Heart left ventricle (tissue), 13 donors: ENCODE results near the gene BRMS1L.

Source experiments
- POLR2A ChIP-seq, 2 donors: fragments of 450-650 bp; IDR thresholded peaks; one replicate each; pipeline ENCODE4 v1.6.1; 2017; ENCODE audit warnings: antibody characterized with exemption in 2 of 2, mild to moderate bottlenecking in 2 of 2, moderate library complexity in 2 of 2
- TF ChIP-seq, protein P1 (sequence below), 12 donors: fragments of 200-600 bp; sonication (generic) in 4 of 12; IDR thresholded peaks; one replicate each; pipeline versions ENCODE4 v1.5.0 to v1.8.0; 2018 to 2022; ENCODE audit warnings: antibody characterized with exemption in 12 of 12, mild to moderate bottlenecking in 5 of 12
- donor health status: ischemic (EF 13 %, LVEDD 7.1; RV severe dilation, severe dysfunction).
- donor health status: DM: no; HTN: yes; CAD: no.
- donor health status: DM: no; HTN: no; CAD: no.
- donor health status: ischemic (EF 25% LVEDD 6.9; RV normal size, moderate dysfunction).
- donor health status: ischemic (EF 25% LVEDD 5.7; RV mildly dilated, moderate dysfunction).
- donor health status: ischemic (EF 35%, LVEDD 5.7; RV mildly dilated, moderate dysfunction).
- donor health status: nonischemic (EF 11% LVEDD 7.7; RV severe dilation, severe dysfunction).
- donor health status: DM: yes; HTN: yes; CAD: no.
- donor health status: PGD.
- donor health status: ischemic (EF 29% LVEDD 5.4; RV normal size, mild dysfunction).
- donor health status: nonischemic (EF 23%, LVEDD 6.1; RV moderate dilation, normal function).

DNA sequence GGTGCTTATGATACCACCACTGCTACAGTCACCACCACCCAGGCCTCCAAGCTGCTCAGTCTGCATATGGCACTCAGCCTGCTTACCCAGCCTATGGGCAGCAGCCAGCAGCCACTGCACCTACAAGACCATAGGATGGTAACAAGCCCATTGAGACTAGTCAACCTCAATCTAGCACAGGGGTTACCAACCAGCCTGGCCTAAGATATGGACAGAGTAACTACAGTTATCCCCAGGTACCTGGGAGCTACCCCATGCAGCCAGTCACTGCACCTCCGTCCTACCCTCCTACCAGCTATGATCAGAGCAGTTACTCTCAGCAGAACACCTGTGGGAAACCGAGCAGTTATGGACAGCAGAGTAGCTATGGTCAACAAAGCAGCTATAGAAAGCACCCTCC lies 55.1 kb downstream of the BRMS1L start:
- TF ChIP-seq POLR2A (IDR thresholded peaks at IDR 0.05) = no peak
- TF ChIP-seq, protein P1, sequence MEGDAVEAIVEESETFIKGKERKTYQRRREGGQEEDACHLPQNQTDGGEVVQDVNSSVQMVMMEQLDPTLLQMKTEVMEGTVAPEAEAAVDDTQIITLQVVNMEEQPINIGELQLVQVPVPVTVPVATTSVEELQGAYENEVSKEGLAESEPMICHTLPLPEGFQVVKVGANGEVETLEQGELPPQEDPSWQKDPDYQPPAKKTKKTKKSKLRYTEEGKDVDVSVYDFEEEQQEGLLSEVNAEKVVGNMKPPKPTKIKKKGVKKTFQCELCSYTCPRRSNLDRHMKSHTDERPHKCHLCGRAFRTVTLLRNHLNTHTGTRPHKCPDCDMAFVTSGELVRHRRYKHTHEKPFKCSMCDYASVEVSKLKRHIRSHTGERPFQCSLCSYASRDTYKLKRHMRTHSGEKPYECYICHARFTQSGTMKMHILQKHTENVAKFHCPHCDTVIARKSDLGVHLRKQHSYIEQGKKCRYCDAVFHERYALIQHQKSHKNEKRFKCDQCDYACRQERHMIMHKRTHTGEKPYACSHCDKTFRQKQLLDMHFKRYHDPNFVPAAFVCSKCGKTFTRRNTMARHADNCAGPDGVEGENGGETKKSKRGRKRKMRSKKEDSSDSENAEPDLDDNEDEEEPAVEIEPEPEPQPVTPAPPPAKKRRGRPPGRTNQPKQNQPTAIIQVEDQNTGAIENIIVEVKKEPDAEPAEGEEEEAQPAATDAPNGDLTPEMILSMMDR (IDR thresholded peaks at IDR 0.05) = no peak
